GM19025 (cell line): ENCODE results near the gene SLC11A1.
A peak's percentile ranks its signal among the peaks of the same experiment; 100 is the strongest.

ENCODE experiments used
- ATAC-seq: cut with Tn5 transposase; IDR thresholded peaks from one replicate; pipeline ENCODE4 v1.9.1; 2021; ENCODE audit warnings: mild to moderate bottlenecking, low read depth, moderate library complexity; ENCODE audit not compliant: unreplicated experiment

The SLC11A1 gene

DNA sequence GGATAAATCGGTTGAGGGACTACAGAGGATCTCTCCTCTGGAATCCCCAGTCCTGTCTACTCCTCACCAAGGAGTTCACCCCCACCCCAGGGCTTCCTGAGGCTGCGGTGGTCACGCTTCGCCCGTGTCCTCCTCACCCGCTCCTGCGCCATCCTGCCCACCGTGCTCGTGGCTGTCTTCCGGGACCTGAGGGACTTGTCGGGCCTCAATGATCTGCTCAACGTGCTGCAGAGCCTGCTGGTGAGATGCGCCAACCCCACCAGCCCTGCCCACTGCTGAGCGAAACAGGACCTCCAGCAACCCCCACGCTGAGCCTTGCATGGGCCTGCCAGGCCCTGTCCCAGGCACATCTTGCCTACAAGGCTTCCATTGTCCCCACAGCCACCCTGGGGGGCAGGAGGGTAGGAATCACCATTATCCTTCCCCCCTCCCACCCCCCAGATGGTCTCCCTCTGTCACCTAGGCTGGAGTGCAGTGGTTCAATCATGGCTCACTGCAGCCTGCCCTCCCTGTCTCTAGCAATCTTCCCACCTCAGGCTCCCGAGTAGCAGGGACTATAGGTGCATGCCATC lies 10.9 kb downstream of the SLC11A1 start:
- no peak for ATAC-seq

DNA sequence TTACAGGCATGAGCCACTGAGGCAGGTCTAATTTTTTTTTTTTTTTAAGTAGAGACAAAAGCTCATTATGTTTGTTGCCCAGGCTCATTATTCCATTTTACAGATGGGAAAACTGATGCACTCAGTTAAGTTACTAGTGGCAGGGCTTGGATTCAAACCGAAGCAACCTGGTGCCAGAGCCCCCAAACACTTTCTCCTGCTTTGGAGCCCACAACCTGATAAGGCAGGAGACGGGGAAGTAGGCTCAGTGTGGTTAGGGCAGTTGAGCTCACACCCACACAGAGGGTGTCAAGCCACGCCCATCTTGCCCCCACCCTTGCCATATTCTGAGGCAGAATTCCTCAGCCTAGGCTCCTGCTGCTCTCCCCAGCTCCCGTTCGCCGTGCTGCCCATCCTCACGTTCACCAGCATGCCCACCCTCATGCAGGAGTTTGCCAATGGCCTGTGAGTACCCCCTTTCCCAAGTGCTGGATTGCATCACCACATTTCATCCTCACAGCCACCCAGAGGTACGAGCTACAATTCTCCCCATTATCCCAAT lies 11.7 kb downstream of the SLC11A1 start:
- no peak for ATAC-seq

DNA sequence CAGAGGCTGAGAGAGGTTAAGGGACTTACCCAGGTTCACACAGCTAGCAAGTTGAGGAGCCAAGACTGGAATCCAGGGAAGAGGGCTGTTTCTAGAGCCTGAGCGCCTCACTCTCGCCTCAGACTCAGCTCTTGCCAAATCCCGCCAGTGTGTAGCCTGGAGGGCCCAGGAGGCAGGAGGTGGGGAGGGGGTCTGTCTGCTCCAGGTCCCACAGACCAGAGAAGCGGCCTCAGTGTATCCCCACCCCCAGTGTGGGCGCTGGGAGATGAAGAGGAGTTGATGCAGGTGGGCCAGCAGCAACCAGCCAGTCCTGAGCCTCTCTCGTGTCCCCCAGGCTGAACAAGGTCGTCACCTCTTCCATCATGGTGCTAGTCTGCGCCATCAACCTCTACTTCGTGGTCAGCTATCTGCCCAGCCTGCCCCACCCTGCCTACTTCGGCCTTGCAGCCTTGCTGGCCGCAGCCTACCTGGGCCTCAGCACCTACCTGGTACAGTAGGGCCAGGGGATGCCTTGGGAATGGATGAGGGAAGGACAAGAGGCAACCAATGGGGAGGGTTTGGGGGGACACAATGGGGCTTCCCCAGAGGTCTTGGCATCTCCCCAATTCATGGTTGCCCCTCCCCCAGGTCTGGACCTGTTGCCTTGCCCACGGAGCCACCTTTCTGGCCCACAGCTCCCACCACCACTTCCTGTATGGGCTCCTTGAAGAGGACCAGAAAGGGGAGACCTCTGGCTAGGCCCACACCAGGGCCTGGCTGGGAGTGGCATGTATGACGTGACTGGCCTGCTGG lies 12.4 kb downstream of the SLC11A1 start:
- no peak for ATAC-seq

DNA sequence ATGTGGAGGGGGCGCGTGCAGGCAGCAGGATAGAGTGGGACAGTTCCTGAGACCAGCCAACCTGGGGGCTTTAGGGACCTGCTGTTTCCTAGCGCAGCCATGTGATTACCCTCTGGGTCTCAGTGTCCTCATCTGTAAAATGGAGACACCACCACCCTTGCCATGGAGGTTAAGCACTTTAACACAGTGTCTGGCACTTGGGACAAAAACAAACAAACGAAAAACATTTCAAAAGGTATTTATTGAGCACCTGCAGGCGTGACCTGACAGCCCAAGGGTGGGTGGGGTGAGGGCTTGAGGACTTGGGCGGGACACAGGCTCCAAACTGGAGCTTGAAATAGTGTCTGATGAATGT lies 13.0 kb downstream of the SLC11A1 start:
- no peak for ATAC-seq

DNA sequence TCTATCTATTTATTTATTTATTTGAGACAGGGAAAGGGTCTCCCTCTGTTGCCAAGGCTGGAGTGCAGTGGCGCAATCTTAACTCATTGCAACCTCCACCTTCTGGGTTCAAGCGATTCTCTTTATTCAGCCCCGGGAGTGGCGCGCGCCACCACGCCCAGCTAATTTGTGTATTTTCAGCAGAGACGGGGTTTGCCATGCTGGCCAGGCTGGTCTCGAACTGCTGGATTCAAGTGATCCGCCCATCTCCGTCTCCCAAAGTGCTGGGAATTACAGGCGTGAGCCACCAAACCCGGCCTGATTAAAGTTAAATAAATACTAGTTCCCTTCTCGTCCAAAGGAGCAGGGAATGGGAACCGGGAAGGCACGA lies 13.4 kb downstream of the SLC11A1 start:
- ATAC-seq = no peak

DNA sequence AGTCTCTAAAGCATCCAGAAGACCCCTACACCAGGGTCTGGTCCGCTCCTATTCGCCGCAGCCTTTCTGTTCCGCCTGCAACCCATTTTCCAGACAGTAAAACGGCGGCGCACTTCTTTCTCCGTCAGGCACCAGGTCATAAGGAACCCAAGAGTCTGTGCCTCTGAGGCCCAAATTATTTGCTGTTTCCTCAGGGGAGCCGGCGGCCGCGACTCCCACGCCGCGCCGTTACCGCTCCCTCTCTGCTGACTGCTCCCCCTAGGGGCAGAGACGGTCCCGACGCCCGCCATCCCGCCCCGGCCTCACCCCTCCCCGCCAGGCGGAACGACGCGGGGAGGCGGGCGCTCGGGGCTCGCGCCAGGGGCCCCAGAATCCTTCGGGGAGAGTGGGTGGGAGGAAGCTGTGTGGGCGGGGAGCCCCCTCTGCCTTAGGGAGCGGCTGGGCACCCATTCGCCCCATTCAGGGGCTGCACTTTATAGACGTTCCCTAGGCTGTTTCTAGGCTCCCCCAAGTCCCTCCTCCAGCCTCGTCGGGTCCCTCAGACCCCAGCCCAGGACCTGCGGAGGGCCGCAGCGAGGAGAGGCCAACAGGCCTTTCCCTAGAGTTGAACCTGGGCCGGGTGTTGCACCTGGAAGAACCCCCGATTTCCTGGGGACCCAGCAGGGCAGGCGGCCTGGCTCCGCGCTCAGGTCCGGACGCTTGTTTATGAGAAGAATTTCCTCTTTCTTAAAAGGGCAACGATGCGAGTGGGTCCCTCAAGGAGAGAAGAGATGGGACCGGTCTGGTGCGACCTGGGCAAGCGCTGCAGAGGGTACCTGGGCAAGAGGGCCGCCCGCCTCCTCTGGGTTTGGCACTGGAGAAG lies 14.0 kb downstream of the SLC11A1 start:
- peak; percentile 47 for ATAC-seq

DNA sequence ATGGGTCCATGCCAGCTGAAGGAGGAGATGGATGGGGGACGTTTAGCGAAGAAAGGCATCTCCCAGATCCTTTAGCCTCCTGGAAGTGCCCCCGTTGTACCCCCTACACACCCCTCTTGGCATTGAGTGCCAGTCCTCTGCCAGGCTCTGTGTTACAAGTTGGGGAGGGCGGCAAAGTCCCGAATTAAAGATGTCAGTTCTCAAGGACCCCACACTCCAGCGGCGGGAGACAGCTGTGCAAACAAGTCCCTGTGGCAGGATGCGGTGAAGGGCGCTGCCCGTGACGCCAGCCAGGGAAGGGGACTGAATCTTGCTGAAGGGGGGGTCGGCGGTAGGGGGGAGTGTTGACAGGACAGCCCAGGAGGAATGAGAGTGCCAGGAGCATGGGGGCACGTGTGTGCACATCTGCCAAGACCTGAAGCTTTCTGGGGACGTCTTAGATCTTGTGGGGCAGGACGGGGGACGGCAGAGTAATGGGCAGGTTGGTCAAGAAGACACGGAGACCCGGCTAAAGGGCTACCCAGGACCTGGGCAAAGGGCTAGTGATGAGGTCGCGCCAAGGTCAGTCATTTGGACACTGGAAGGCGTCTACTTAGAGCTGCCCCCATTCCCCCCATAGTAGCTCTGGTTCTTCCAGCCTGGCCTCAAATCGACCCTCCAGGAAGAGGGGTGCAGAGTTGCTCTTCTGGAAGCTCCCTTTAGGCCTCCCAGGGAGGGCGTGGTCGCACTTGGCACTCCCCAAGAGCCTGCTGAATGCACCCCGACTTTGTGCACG lies 14.8 kb downstream of the SLC11A1 start:
- no peak for ATAC-seq

DNA sequence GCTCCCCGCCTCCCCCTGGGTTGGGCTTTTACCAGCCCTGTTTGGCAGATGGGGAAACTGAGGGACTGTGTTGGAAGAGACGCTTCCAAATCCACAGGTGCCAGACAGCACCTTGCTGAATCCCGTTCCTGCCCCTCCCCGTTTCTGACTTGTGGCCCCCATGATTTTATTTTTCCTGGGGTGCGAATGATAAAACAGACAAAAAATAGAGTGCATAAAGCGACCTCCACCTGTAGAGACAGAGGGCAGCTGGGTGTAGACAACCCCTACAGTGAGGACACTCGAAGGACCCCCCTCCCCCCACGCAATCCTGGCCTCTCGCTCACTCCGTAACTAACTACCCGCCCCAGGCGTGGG lies 15.4 kb downstream of the SLC11A1 start:
- ATAC-seq = no peak

DNA sequence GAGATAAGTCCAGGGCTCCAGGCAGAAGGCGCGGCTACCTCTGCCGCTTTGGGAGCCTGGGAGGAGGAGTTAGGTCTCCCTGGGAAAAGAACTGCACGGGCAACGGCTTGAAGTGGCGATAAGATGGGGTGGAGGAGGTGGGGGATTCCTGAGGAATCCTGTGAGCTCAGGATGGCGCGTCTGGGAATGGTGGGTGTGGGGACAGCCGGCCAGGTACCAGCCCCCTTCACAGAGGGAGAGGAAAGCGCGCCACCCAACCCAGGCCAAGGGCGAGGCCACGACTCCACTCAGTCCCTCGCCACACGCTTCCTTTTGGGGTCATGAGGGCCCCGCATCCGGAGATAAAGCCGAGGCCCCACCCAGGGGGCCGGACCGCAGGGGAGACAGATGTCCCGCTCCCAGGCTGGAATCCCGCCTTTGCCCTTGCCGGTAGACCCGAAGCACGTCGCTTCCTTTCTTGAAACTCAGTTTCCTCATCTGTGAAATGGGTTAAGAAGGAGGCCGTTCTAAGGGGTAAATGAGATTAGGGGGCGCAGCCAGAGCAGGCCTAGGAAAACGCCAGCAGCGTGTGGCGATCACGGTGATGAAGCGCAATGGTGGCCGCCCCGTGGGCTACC lies 15.9 kb downstream of the SLC11A1 start:
- peak; percentile 18 for ATAC-seq

DNA sequence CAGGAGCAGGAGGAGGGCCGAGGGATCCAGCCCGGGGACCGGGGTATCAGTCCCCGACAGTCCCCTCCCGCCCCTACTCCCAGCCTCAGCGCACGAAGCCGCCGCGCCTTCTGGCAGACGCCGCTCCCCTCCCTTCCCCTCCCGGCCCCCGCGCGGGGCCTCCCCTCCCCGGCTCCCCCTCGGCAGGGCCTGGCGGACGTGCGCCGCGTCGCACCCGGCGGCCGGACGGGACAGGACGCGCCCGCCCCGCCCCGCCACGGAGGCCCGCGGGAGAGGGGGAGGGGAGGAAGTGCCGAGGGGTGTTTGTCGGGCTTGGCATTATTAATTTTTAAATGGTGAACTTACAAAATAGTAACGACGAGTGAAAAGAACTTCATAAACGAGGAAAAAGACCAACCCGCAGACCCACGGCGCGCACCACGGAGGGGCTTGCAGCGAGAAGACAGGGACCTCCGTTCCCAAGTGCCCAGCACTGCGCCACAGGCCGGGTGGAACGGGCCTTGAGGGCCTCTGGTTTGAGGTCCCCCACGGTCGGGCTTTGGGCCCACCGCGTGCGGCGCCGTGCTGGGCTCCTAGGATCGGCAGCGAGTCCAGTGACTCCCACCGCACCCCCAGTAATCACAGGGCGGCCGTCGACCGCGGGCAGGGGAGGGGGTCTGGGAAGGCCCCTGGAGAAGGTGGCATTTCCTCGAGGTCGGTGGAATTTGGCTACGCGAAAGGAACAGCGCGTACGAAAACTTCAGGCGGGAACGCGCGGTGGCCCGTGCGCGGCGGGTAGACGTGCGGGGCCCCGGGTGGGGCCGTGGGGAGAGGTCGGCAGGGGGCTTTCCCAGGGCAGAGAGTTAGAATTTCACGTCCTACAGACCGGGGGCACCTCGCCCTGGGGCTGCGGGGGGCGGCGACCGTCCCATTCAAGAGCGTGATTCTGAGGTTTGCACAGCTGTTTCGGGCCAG lies 16.6 kb downstream of the SLC11A1 start:
- ATAC-seq = peak; percentile 19

DNA sequence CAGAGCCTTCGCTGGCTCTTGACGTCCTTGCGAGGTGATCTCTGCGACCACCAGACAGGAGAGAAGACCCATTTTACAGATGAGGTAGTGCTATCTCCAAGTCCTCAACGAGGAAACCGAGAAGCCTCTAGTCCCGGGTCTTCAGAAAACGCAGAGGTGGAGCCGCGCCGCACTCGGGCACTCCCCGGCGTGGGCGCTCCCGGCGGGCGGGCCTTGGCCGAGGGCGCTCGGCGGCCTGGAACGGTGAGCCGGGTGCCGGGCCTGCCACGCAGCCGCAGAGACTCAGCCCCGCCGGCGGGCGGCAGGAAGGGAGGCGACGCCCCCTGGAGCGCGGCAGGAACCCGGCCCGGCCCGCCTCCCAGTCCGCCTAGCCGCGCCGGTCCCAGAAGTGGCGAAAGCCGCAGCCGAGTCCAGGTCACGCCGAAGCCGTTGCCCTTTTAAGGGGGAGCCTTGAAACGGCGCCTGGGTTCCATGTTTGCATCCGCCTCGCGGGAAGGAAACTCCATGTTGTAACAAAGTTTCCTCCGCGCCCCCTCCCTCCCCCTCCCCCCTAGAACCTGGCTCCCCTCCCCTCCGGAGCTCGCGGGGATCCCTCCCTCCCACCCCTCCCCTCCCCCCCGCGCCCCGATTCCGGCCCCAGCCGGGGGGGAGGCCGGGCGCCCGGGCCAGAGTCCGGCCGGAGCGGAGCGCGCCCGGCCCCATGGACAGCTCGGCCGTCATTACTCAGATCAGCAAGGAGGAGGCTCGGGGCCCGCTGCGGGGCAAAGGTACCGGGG lies 17.5 kb downstream of the SLC11A1 start, which contains the start of gene CTDSP1:
Gene CTDSP1, plus strand, starts transcription at position 478 of the 776 bp plus-strand sequence. Its CDS starts 223 bp downstream, at position 701.
- peak; percentile 26 for ATAC-seq

DNA sequence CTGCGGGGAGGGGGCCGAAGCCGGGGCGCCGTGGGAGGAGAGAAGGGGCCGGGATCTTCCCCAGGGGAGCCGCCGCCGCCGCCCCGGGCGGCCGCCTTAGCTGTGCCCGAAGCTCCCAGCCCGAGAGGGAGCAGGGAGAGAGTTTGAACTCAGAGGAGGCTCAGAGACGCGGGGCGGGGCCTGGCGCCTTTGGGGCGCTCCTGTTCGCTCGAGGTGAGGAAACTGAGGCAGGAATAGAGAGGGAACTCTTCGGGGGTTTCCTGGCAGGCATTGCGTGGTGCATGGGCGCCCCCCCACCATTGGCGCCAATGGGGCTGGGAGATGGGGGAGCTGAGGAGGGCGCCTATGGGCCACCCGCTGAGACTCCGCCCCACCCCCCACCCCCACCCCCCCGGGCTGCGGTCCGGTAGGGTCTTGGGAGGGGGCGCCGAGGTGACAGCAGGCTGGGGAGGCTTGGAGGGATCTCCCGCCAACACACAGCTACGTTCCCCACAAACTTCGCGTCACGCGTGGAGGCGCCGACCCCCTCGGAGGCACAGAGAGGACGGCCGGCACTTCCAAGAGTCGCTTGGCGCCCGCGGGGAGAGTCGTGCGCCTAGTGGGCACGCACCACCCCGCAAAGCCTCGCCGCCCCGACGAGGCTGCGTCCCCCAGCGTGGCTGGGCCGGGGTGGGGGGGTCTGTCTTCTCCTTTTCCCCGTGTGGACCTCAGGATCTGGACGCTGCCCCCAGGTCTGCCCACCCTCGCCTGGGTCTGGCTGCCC lies 18.3 kb downstream of the SLC11A1 start:
- no peak for ATAC-seq

DNA sequence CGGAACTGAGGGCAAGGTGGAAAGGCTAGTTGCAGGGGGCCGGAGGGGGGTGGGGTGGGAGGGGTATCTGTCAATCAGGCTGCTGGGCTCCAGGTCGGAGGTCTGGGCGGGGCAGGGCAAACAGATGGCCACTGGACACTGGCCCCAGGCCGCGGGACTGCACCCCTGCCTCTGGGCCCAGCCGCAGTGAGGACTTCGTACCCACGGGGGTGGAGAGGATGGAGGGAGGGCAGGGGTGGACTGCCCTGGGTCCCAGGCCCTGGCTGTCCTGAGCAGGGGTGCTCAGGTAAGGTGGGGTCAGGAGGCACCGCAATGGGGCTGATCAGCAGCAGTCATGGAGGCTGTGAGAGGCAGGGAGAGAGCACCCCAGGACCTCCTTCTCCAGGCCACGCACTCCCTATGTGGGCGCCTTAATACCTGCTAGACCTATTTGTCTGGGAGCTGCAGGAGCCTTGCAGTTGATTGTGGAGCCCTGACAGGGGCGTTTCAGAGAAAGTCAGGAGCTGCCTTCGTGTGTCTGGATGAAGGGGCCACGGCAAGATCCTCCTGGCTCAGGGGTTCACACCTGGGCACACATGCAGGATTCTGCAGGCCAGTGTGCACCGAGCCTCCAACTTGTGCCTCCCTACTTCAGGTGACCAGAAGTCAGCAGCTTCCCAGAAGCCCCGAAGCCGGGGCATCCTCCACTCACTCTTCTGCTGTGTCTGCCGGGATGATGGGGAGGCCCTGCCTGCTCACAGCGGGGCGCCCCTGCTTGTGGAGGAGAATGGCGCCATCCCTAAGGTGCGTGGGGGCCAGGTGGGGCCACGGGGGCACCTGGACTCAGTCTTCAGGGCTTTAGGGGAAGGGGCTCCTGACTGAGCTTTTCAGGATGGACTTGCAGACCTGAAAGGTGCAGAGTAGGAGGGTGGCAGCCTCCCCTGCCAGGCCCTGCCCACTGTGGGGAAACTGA lies 19.1 kb downstream of the SLC11A1 start:
- no peak for ATAC-seq

DNA sequence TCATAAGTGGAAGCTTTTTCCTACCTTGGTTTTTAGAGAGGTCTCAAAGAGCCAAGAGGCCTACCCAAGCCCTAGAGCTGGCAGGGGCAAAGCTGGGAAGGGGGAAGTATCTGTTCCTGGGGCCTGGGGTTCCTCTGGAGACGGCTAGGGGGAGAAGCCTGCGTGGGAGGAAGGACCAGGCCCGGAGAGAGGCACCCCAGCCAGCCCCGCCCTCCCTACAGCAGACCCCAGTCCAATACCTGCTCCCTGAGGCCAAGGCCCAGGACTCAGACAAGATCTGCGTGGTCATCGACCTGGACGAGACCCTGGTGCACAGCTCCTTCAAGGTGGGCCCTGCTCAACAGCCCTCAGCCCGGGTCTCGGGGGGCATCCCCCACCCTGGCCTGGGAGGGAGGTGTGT lies 19.8 kb downstream of the SLC11A1 start:
- no peak for ATAC-seq

DNA sequence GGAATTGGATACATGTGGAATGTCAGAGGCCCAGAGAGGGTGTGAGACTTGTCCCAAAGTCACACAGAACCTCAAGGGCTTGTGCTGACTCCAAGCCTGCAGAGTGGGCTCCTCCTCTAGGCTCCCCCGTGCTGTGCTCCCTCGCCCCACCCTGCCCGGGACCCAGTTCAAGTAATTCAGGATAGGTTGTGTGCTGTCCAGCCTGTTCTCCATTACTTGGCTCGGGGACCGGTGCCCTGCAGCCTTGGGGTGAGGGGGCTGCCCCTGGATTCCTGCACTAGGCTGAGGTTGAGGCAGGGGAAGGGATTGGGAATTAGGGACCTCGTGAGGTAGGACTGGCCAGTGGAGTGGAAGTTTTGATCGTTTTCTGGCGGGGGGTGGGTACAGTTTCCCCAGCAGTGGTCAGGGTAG lies 20.4 kb downstream of the SLC11A1 start:
- no peak for ATAC-seq

DNA sequence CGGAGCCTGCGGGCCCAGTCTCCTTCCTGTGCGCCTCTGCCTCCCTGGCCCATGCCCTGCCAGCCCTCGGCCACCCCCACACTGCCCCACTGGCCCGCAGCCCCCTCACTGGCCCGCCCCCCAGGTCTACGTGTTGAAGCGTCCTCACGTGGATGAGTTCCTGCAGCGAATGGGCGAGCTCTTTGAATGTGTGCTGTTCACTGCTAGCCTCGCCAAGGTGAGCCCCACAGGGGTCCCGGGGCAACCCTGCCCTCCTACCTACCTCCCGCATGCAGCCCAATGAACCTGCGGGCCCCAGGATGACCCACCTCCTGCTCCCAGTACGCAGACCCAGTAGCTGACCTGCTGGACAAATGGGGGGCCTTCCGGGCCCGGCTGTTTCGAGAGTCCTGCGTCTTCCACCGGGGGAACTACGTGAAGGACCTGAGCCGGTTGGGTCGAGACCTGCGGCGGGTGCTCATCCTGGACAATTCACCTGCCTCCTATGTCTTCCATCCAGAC lies 20.9 kb downstream of the SLC11A1 start:
- no peak for ATAC-seq
